Endothelial cell (in vitro differentiated cells): ENCODE data around the gene SHISA9. TPM values are rescaled to one million over a fixed set of nuclear protein-coding genes. Genes with fewer than 3 reads are reported as not detected.

Source experiments
- DNase-seq: peaks from one replicate; pipeline ENCODE4 v3.0.0; 2021; ENCODE audit warnings: low spot score
- H3K27ac Mint-ChIP-seq: one replicate; pipeline ENCODE4 v1.8.0; 2021; ENCODE audit warnings: mixed read lengths, inconsistent platforms; ENCODE audit not compliant: unreplicated experiment
- H3K27me3 Mint-ChIP-seq: one replicate; pipeline ENCODE4 v1.8.0; 2021; ENCODE audit warnings: mild to moderate bottlenecking, moderate library complexity, mixed read lengths, inconsistent platforms; ENCODE audit not compliant: unreplicated experiment
- H3K36me3 Mint-ChIP-seq: one replicate; pipeline ENCODE4 v1.8.0; 2021; ENCODE audit warnings: mild to moderate bottlenecking, low read depth, mixed read lengths, inconsistent platforms; ENCODE audit not compliant: unreplicated experiment
- H3K4me1 Mint-ChIP-seq: one replicate; pipeline ENCODE4 v1.8.0; 2021; ENCODE audit warnings: mild to moderate bottlenecking, mixed read lengths, inconsistent platforms; ENCODE audit not compliant: unreplicated experiment
- H3K4me3 Mint-ChIP-seq: one replicate; pipeline ENCODE4 v1.8.0; 2021; ENCODE audit warnings: mild to moderate bottlenecking, mixed read lengths, inconsistent platforms; ENCODE audit not compliant: unreplicated experiment
- H3K9me3 Mint-ChIP-seq: one replicate; pipeline ENCODE4 v1.8.0; 2021; ENCODE audit warnings: mixed read lengths, inconsistent platforms; ENCODE audit not compliant: unreplicated experiment
- CTCF ChIP-seq: fragments of 200-600 bp; sonication (generic); IDR thresholded peaks from one replicate; pipeline ENCODE4 v1.5.0; 2021; ENCODE audit warnings: antibody characterized with exemption; ENCODE audit not compliant: unreplicated experiment
- total RNA-seq: library from RNA; stranded (reverse); fragmentation: NEBNext Ultra II Directional; extraction: Animal tissue kit (Norgen Biotek cat#: 25700); gene quantifications from one replicate; pipeline ENCODE4 v1.2.1, GENCODE V29; 2021; ENCODE audit not compliant: unreplicated experiment

The SHISA9 gene
- total RNA-seq, 1 donor from 2014 or later, result 0.49 TPM

- no peak for DNase-seq
- H3K27me3 Mint-ChIP-seq, result no peaks in the 10 kb centered on the region
- no peak for TF ChIP-seq CTCF
- H3K4me1 Mint-ChIP-seq, result no peaks in the 10 kb centered on the region
- no peaks in the 10 kb centered on the region for H3K9me3 Mint-ChIP-seq
- no peaks in the 10 kb centered on the region for H3K36me3 Mint-ChIP-seq
- no peak overlapping the region for H3K4me3 Mint-ChIP-seq
- H3K27ac Mint-ChIP-seq, result no peak overlapping the region
These were observed 235.5 kb downstream of the SHISA9 start for GRCh38 chr16:13136901-13137300.

- Mint-ChIP-seq H3K27me3 (no peaks in the 10 kb centered on the region), H3K27ac (no peak overlapping the region), H3K36me3 (no peaks in the 10 kb centered on the region), H3K4me3 (no peak overlapping the region), H3K4me1 (no peaks in the 10 kb centered on the region), H3K9me3 (no peaks in the 10 kb centered on the region)
- DNase-seq, result no peak
- TF ChIP-seq CTCF, result no peak
These were observed 237.1 kb downstream of the SHISA9 start for GRCh38 chr16:13138528-13138927.

- H3K4me3 Mint-ChIP-seq, result no peak overlapping the region
- H3K27me3 Mint-ChIP-seq, result no peaks in the 10 kb centered on the region
- no peak for DNase-seq
- no peaks in the 10 kb centered on the region for H3K9me3 Mint-ChIP-seq
- no peaks in the 10 kb centered on the region for H3K36me3 Mint-ChIP-seq
- H3K27ac Mint-ChIP-seq, result no peak overlapping the region
- H3K4me1 Mint-ChIP-seq, result no peaks in the 10 kb centered on the region
- no peak for TF ChIP-seq CTCF
These were observed 238.4 kb downstream of the SHISA9 start for GRCh38 chr16:13139661-13140241.

DNA sequence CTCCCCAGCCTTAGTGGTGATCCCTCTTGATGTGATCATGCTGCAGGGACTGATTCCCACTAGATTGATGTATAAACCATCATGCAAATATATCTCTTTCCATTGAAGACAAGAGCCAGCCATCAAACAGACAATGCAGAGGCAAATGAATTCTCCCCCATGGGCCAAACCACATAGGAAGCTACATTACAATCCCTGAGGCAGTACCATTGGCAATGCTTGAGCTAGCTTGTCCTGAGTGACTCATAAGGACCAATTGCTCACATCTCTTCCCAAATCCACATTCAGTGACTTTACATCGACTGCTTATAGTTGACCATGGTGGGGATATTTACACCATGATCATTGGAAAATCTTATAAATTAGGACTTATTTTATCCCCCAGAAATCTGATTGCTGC, 242.2 kb downstream of the SHISA9 start:
- no peak for TF ChIP-seq CTCF
- no peaks in the 10 kb centered on the region for H3K9me3 Mint-ChIP-seq
- no peak for DNase-seq
- no peak overlapping the region for H3K27ac Mint-ChIP-seq
- no peak overlapping the region for H3K4me3 Mint-ChIP-seq
- H3K36me3 Mint-ChIP-seq, result no peaks in the 10 kb centered on the region
- no peaks in the 10 kb centered on the region for H3K27me3 Mint-ChIP-seq
- H3K4me1 Mint-ChIP-seq, result peaks cover 4% of the 10 kb centered on the region

DNA sequence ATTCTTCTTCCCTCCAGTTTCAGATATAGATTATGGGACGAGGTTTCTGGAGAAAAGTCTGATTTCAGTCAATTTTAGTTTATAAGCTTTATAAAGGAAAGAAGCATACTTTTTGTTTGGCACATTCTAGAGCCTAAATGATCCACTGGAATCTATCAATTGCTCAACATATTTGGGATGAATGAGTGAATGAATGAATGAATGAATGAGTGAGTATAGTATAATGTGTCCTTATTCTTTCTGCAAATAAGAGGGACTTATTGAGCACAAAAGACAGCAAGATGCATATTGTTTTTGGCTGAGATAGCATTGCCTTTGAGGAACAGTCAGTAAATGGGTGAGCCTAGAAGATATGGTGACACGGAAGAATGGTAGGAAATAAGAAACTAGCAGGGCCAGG, 245.4 kb downstream of the SHISA9 start:
- H3K36me3 Mint-ChIP-seq, result no peaks in the 10 kb centered on the region
- H3K9me3 Mint-ChIP-seq, result no peaks in the 10 kb centered on the region
- H3K27ac Mint-ChIP-seq, result no peak overlapping the region
- H3K27me3 Mint-ChIP-seq, result no peaks in the 10 kb centered on the region
- DNase-seq, result no peak
- TF ChIP-seq CTCF, result no peak
- peaks cover 4% of the 10 kb centered on the region for H3K4me1 Mint-ChIP-seq
- H3K4me3 Mint-ChIP-seq, result no peak overlapping the region
